ENCODE results near the gene AGFG2.

GRCh38 chr7:100563100-100563564 lies 24.1 kb downstream of the AGFG2 start:
- TF ChIP-seq CTCF (conservative IDR thresholded peaks at IDR 0.05; ENCODE audit: low read length) (no peak), EZH2phosphoT487 (IDR thresholded peaks at IDR 0.05; ENCODE audit: borderline replicate concordance) (no peak)
